Right renal cortex interstitium (tissue), 3 donors: ENCODE data around the gene MAN2A2. TPM values are rescaled to one million over a fixed set of nuclear protein-coding genes. Genes with fewer than 3 reads are reported as not detected.

Source experiments
- DNase-seq, 3 donors: peaks; one replicate each; pipeline ENCODE4 v3.0.0-alpha.2; 2013; ENCODE audit warnings: low read depth in 3 of 3, low spot score in 2 of 3
- polyA plus RNA-seq, 3 donors: library from polyadenylated mRNA; unstranded; fragments of 120-200 nt; gene quantifications; one replicate each; pipeline ENCODE4 v1.2.1, GENCODE V29; 2013; ENCODE audit not compliant: insufficient read length in 3 of 3

MAN2A2 gene
- polyA plus RNA-seq, 3 donors: 36.0 to 40.8 (median 37.8) TPM

DNA sequence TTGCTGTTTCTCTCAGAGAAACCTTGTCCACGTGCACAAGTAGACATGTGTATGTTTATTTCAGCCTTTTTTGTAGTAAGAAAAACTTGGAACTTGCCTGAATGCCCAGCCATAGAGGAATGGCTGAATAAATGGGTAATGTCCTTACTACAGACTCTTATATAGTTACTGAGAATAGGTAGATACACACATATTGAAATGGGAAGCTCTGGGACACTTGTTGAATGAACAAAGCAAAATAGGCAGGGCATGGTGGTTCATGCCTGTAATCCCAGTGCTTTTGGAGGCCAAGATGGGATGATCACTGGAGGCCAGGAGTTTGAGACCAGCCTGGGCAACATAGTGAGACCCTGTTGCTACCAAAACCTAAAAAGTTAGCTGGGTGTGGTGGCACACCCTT is 33.7 kb downstream of the MAN2A2 start:
- DNase-seq: no peak

DNA sequence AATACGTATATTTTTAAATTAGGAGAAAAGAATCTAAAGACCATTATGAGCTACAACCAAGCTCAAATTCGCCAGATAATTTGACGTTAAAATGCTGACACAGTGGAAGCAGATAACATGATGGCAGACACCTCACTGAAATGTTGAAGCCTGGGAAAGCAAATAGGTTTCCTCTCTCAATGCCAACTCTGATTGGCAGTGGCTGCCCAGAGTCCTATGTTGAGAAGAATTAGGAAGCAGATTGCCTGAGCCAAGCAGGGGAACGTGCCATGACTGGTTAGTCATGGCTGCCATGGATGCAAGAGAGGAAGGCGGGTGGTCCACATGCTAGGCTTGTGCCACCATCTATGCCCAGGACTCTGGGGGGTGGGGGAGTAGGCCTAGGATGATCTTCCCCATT is 35.2 kb downstream of the MAN2A2 start:
- DNase-seq: no peak

DNA sequence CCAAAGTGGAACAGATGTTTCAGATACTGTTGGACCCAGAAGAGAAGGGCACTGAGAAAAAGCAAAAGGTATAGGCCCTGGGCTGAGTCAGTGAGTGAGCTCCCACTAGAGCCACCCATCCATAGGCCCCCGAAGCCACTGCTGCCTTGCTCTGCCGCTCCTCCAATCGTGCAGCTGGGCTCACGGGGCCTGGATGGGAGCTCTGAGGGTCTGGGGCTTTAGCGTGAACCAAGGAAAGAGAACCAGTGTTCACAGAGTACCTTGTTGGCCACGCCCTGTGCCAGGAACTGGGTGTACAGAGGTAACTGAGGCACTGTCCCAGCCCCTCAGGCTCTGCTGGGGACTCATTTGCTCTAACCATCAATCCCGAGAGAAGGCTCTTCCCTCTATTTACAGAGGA is 36.7 kb downstream of the MAN2A2 start:
- DNase-seq: no peak

DNA sequence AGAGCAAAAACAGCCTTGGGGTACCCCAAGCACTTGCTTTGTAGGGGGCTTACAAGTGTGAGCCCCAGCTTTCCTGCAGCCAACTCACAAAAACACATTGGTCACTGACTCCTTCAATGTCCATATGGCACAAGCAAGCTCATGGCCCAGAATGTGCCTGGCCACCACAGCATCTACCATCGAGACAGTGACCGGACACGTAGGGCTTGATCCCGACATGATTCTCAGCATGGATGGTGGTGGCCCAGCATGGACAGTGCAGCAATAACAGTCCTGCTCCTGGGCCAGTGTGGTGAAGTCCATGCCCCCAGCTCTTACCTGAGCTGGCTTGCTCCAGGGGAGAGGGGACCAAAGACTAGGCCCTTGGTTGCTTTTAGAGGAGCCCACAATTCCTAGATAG is 37.9 kb downstream of the MAN2A2 start:
- no peak for DNase-seq

DNA sequence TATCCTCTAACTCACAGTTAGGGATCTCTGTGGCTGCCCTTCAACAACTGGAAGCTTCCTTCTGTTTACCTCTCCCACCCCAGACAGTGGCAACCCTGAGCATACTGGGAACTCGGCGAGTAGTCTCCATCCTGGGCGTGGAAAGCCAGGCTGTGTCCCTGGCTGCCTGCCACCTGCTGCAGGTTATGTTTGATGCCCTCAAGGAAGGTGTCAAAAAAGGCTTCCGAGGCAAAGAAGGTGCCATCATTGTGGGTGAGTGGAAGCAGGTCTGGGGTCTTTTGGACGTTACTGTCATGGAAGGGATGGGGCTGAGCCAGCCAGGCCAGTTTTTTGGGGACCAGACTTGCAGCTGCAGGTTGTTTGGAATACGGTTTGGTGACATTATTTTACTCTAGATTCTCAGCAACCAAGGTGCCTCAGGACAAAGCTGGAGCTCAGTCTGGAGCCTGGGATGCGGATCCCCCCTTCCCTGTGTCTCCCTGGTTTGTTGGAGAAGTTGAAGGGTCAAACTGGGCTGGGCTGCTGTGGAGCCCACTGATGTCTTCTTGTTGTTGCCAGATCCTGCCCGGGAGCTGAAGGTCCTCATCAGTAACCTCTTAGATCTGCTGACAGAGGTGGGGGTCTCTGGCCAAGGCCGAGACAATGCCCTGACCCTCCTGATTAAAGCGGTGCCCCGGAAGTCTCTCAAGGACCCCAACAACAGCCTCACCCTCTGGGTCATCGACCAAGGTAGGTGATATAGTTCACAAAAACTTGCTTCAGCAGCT is 39.4 kb downstream of the MAN2A2 start:
- DNase-seq: no peak

DNA sequence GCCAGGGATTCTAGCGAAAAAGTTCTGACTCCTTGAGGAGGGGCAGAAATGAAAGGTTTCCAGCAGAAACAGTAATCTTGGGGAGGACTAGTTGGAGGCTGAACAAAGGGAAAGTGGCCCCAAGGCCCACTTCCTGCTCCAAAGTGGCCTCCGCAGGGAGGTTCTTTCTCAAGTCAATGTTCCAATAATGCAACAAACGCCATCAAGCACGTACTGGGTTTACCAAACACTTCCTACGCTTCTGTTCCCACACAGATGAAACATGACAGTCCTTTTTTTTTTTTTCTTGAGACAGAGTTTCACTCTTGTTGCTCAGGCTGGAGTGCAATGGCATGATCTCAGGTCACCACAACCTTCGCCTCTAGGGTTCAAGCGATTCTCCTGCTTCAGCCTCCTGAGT is 42.0 kb downstream of the MAN2A2 start:
- no peak for DNase-seq

DNA sequence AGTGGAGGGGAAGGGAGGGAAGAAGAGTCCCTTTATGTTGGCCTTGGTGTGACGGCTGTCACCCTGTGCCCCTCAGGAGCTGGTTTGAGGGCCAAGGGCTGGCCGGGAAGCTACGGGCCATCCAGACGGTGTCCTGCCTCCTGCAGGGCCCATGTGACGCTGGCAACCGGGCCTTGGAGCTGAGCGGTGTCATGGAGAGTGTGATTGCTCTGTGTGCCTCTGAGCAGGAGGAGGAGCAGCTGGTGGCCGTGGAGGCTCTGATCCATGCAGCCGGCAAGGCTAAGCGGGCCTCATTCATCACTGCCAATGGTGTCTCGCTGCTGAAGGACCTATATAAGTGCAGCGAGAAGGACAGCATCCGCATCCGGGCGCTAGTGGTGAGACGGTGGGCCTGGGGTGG is 43.4 kb downstream of the MAN2A2 start:
- DNase-seq: no peak

DNA sequence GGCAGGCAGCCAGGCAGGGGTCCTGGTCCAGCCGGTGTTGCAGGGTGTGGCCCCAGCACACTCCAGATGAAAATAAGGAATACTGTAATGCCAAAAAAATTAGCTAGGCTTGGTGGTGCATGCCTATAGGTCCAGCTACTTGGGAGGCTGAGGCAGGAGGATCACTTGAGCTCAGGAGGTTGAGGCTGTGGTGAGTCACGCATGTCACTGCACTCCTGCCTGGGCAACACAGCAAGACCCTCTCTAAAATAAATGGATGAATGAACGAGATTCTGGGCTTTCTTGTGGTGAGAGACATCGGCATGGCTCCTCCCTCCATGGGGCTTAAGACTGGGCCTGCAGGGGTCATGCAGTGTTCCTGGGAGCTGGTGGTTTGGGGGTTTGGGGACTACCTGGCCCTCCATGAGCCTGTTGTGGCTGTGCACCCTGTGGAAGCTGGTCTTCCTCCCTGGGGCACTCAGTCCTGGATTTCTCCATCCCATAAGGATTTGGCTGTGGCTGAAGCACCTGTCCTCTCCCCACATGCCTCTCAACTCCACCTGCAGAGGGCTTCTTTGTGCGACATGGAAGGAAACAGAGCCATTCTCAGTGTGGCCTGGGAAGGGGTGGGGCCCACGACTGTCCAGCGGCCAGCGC is 44.0 kb downstream of the MAN2A2 start:
- DNase-seq: no peak

DNA sequence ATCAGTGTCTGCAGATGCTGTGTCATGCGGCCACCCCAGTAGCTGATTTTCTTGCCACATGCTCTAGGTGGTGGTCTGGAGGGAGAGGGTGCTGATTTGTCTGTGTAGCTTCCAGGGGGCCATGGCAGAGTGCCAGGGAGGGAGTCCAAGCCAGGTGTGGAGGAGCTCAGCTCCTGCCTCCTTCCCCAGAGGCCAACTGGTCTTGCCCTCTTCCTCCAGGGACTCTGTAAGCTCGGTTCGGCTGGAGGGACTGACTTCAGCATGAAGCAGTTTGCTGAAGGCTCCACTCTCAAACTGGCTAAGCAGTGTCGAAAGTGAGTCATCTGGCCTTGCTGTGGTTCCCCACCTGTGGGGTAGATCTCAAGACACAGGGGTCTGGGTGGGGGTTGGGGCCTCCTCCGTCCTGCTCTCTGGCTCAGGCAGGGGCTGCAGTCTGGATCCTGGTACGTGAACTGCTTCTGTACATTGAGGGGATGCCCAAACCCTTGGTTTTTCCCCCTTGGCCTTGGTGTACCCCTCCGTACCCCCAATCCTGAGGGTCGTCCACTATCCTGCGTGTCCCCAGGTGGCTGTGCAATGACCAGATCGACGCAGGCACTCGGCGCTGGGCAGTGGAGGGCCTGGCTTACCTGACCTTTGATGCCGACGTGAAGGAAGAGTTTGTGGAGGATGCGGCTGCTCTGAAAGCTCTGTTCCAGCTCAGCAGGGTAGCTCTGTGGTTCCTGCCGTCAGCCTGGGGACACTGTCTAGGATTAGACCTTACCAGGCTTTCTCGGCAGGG is 44.7 kb downstream of the MAN2A2 start:
- DNase-seq: no peak

DNA sequence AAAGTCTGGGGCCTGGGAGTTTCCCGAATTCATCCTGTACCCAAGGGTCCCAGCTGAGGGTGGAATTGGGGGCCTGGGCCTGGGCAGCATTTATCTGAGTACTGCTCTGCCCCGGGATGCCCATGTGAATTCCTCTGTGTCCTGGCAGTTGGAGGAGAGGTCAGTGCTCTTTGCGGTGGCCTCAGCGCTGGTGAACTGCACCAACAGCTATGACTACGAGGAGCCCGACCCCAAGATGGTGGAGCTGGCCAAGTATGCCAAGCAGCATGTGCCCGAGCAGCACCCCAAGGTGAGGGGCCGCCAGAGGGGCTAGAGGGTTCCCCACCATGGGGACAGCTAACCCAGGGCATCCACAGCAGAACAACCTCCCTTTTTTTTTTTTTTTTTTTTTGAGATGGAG is 45.4 kb downstream of the MAN2A2 start:
- no peak for DNase-seq

DNA sequence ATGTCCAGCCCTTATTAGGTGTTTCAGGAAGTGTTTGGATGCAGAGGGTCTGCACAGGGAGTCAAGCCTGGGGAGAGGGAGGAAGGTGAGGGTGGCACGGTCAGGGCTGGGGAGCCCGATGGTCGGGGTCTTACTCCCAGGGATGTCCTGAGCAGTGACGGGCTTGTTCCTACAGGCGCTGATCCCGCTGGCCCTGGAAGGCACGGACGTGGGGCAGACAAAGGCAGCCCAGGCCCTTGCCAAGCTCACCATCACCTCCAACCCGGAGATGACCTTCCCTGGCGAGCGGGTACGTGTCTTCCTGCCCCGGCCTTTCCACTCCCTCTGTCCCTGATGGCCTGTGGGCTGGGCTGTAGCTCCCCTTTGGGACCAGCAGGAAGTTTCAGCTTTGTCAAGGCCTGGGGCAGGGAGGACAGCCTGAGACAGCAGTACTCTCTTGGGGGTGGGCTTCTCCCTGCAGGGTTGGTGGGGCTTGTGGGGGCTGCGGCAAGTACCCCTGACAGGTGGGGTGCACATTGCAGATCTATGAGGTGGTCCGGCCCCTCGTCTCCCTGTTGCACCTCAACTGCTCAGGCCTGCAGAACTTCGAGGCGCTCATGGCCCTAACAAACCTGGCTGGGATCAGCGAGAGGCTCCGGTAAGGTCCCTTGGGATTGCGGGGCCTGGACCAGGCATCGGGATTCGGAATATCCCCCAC is 47.0 kb downstream of the MAN2A2 start:
- DNase-seq: no peak

DNA sequence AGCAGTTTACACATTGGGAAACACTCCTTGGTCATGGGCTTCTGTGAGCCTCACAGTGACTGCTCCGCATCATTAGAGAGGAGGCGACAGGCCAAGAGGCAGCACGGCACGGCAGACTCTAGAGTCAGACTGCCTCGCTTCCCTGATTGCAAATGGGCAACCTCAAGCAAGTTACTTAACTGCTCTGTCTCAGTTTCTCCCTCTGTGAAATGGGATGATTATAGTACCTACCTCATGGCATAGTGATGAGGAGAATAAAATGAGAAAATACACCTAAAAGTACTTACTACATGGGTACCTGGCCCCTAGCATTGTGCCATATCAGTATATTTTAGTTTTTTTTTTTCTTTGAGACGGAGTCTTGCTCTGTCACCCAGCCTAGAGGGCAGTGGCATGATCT is 47.6 kb downstream of the MAN2A2 start:
- DNase-seq: no peak

DNA sequence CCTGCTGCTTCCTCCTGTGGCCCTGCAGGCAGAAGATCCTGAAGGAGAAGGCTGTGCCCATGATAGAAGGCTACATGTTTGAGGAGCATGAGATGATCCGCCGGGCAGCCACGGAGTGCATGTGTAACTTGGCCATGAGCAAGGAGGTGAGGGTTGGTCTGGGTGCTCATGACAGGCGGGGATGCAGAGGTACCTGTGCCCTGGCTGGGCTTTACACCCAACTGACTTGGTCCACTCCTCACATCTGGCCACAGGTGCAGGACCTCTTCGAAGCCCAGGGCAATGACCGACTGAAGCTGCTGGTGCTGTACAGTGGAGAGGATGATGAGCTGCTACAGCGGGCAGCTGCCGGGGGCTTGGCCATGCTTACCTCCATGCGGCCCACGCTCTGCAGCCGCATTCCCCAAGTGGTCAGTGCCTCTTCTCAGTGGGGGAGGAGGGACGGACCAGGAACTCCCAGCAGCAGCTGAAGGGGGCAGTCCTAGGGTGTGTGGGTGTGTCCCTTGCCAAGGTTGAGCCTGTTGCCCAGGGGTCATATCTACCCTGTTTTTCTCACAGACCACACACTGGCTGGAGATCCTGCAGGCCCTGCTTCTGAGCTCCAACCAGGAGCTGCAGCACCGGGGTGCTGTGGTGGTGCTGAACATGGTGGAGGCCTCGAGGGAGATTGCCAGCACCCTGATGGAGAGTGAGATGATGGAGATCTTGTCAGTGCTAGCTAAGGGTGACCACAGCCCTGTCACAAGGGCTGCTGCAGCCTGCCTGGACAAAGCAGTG is 50.0 kb downstream of the MAN2A2 start:
- no peak for DNase-seq

DNA sequence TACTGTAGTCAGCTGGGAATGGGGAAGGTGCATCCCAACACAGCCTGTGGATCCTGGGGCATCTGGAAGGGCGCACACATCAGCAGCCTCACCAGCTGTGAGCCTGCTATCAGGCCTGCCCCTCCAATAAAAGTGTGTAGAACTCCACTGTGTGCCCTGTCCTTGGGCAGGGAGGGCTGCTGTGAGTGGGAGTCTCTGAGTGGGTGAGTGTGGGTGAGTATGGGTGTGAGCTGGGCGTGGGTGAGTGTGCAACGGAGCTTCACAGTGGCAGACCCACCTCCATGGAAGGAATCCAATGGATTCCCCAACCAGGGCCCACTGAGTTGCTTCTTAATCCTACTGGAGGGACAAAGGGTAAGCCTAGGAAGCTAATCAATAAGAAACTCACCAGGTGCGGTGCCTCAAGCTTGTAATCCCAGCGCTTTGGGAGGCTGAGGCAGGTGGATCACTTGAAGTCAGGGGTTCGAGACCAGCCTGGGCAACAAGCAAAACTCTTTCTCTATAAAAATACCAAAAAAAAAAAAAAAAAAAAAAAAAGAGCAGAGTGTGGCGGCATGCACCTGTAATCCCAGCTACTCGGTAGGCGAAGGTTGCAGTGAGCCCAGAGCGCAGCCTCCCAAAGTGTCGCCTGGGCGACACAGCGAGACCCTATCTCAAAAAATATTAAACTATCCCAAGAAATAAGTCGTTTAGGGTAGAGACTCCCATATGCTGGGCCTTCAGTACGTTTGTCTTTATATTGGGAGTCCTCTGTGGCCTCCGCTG is 51.0 kb downstream of the MAN2A2 start:
- no peak for DNase-seq

DNA sequence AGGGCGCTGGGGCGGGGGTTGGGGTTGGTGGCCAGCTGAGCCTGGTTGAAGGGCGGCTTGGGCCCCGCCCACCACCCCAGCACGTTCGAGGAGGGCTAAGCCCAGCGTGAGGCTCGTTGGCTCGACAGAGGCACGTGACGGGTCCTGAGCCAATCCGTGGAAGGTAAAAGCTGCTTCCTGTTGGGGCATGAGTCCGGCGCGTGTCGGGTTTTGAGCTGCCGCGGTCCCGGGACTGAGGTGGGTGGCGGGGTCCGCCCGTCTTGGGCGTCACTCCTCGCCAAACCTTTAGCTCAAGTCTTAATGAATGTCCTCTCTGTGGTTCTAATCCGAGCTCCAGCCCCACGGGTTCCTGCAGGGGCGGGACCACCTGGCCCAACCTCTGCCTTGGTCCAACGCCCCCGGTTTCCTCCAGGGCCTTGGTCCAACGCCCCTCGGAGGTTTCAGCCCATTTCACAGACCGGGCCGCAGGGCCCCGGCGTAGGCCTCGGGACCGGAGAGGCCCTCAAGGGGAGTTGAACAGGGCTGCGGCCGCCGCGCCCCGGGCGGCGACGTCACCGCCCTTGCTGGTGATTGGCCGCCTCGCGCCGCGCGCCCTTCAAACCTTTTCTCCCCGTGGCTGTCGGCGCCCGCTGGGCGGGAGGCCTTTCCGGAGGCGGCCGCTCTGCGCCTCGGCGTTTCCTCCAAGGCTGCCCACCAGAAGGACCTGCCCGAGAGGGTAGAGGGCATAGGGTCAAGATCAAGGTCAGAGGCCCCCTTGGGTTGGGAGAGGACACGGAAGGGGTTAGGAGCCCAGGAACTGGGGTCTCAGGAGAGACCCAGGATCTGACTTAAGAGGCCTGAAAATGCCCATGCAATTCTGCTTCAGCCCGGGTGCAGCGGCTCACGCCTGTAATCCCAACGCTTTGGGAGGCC is 51.9 kb downstream of the MAN2A2 start, which contains the start of gene RCCD1:
RCCD1 (plus strand) TSS at position 173 of the 912 bp plus-strand sequence. CDS start 1,851 bp downstream, outside the sequence.
- peak in 2 of 3 donors; percentile 83 to 84 for DNase-seq

DNA sequence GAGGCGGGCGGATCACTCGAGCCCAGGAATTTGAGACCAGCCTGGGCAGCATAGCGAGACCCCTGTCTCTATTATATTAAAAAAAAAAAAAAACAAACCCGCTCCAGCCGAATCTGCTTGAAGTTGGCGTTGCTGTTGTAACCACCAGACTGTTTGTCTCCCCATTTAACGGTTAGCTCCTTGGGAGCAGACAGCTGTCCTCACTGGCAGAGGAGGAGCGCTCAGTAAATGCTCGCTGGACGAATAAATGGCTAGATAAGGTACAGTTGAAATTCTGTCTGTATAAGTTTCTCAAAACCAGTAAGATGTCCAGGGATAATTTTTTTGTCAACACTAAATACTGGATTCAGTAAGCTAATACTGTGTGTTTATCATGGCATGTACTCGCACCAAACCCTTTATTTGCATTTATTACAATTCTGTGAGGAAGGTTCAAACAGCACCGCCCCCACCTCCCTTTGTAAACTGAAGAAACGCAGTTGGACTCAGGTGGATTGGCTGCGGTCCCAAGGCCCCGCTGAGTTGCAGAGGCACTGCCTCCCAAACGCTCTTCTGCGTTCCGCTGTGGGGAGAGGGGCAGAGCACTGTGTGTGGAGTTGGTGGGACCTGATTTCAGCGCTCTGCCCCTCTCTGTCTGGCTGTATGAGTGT is 52.6 kb downstream of the MAN2A2 start:
- DNase-seq: no peak

DNA sequence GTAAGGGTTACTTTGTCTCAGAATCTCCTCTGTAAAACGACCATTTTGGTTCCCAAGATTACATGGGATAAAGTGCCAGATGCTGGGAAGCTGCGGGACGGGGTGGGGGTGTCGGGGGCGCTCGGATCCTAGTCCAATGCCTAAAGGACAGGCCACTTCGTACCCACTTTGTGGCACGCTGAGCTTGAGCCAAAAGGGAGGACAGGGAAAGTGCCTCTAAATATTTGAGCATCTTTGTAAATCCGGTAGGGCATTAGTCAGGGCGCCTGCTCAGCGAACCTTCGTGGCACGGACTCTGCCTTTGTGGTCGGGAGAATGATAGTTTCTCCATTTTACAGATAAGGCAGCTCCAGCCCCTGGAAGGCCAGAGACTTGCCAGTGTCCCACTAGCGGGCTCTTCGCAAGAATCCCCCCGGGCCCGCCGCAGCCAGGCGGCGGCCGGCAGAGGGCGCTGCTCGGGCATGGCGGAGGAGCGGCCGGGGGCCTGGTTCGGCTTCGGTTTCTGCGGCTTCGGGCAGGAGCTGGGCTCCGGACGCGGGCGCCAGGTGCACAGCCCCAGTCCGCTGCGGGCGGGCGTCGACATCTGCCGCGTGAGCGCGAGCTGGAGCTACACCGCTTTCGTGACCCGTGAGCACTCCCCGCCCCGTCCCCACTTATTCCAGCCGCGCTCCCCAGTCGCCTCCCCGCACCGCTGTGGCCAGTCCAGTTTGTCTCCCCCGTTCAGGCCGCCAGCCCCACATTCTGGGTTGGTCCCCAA is 53.4 kb downstream of the MAN2A2 start:
- DNase-seq: peak; percentile 52 to 70 (median 60)
